HL-60 (cell line): ENCODE measurements around the gene BEST3.

Experiments
- GABPA ChIP-seq: IDR thresholded peaks from 2 replicates; pipeline ENCODE4 v1.6.1; 2012; ENCODE audit warnings: low read depth
- POLR2AphosphoS5 ChIP-seq: IDR thresholded peaks from 2 replicates; pipeline ENCODE4 v1.6.1; 2012; ENCODE audit warnings: low read depth
- SPI1 ChIP-seq: IDR thresholded peaks from 2 replicates; pipeline ENCODE4 v1.6.1; 2012; ENCODE audit warnings: low read depth, mild to moderate bottlenecking, borderline replicate concordance
- TF ChIP-seq, protein P1 (sequence below): IDR thresholded peaks from one replicate; pipeline ENCODE4 v1.5.1; 2011; ENCODE audit warnings: low read length, control low read depth, inconsistent platforms; ENCODE audit not compliant: insufficient read depth
- TF ChIP-seq, protein P2 (sequence below): IDR thresholded peaks from 2 replicates; pipeline ENCODE4 v1.6.1; 2012; ENCODE audit warnings: low read depth; ENCODE audit not compliant: insufficient replicate concordance

DNA sequence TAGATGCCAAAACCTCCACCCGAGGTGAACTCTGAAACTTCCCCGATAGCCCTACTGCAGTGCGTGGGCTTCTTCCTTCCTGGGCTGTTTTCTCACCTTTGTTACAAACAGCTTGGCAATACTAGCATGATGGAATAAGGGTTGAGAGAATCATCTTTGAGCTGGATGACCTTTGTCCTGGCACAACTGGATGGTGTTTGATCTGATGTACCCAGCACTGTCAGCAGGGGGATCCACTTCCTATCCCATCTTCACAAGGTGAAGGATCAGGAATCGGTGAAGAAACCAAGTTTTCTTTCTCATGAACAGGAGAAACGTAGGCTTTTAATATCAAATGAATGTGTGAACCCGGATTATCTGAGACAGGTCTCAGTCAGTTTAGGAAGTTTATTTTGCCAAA lies 68.9 kb downstream of the BEST3 start:
- TF ChIP-seq, protein P1, sequence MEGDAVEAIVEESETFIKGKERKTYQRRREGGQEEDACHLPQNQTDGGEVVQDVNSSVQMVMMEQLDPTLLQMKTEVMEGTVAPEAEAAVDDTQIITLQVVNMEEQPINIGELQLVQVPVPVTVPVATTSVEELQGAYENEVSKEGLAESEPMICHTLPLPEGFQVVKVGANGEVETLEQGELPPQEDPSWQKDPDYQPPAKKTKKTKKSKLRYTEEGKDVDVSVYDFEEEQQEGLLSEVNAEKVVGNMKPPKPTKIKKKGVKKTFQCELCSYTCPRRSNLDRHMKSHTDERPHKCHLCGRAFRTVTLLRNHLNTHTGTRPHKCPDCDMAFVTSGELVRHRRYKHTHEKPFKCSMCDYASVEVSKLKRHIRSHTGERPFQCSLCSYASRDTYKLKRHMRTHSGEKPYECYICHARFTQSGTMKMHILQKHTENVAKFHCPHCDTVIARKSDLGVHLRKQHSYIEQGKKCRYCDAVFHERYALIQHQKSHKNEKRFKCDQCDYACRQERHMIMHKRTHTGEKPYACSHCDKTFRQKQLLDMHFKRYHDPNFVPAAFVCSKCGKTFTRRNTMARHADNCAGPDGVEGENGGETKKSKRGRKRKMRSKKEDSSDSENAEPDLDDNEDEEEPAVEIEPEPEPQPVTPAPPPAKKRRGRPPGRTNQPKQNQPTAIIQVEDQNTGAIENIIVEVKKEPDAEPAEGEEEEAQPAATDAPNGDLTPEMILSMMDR = no peak
- TF ChIP-seq, protein P2, sequence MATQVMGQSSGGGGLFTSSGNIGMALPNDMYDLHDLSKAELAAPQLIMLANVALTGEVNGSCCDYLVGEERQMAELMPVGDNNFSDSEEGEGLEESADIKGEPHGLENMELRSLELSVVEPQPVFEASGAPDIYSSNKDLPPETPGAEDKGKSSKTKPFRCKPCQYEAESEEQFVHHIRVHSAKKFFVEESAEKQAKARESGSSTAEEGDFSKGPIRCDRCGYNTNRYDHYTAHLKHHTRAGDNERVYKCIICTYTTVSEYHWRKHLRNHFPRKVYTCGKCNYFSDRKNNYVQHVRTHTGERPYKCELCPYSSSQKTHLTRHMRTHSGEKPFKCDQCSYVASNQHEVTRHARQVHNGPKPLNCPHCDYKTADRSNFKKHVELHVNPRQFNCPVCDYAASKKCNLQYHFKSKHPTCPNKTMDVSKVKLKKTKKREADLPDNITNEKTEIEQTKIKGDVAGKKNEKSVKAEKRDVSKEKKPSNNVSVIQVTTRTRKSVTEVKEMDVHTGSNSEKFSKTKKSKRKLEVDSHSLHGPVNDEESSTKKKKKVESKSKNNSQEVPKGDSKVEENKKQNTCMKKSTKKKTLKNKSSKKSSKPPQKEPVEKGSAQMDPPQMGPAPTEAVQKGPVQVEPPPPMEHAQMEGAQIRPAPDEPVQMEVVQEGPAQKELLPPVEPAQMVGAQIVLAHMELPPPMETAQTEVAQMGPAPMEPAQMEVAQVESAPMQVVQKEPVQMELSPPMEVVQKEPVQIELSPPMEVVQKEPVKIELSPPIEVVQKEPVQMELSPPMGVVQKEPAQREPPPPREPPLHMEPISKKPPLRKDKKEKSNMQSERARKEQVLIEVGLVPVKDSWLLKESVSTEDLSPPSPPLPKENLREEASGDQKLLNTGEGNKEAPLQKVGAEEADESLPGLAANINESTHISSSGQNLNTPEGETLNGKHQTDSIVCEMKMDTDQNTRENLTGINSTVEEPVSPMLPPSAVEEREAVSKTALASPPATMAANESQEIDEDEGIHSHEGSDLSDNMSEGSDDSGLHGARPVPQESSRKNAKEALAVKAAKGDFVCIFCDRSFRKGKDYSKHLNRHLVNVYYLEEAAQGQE = no peak
- TF ChIP-seq GABPA (no peak), POLR2AphosphoS5 (no peak), SPI1 (no peak)
